ENCODE measurements around the gene CACNA1C.

CACNA1C gene

GRCh38 chr12:2615665-2616402 is 563.0 kb downstream of the CACNA1C start:
- no peak for DNase-seq

- DNase-seq, result no peak
Observed at GRCh38 chr12:2616763-2617162, 564.0 kb downstream of the CACNA1C start.

- no peak for DNase-seq
Observed at GRCh38 chr12:2617365-2617764, 564.6 kb downstream of the CACNA1C start.

GRCh38 chr12:2618291-2618995 is 565.7 kb downstream of the CACNA1C start:
- DNase-seq, result no peak

GRCh38 chr12:2619136-2619535 is 566.3 kb downstream of the CACNA1C start:
- DNase-seq, result no peak

GRCh38 chr12:2622460-2622859 is 569.7 kb downstream of the CACNA1C start:
- no peak for DNase-seq

- DNase-seq, result no peak
Observed at GRCh38 chr12:2623472-2623871, 570.7 kb downstream of the CACNA1C start.

GRCh38 chr12:2624543-2625288 is 571.9 kb downstream of the CACNA1C start:
- DNase-seq, result no peak

GRCh38 chr12:2625289-2625612 is 572.5 kb downstream of the CACNA1C start:
- no peak for DNase-seq

- no peak for DNase-seq
Observed at GRCh38 chr12:2627076-2627834, 574.5 kb downstream of the CACNA1C start.

GRCh38 chr12:2627835-2628191 is 575.0 kb downstream of the CACNA1C start:
- no peak for DNase-seq

- no peak for DNase-seq
Observed at GRCh38 chr12:2628401-2628800, 575.6 kb downstream of the CACNA1C start.

- DNase-seq, result no peak
Observed at GRCh38 chr12:2629051-2629450, 576.3 kb downstream of the CACNA1C start.

- no peak for DNase-seq
Observed at GRCh38 chr12:2631653-2632350, 579.0 kb downstream of the CACNA1C start.

GRCh38 chr12:2633176-2633824 is 580.5 kb downstream of the CACNA1C start:
- DNase-seq, result no peak

GRCh38 chr12:2633825-2634200 is 581.0 kb downstream of the CACNA1C start:
- no peak for DNase-seq

- DNase-seq, result no peak
Observed at GRCh38 chr12:2634471-2634870, 581.7 kb downstream of the CACNA1C start.

- no peak for DNase-seq
Observed at GRCh38 chr12:2636741-2637340, 584.1 kb downstream of the CACNA1C start.

GRCh38 chr12:2637371-2637770 is 584.6 kb downstream of the CACNA1C start:
- DNase-seq, result no peak

GRCh38 chr12:2638273-2639019 is 585.7 kb downstream of the CACNA1C start:
- no peak for DNase-seq

GRCh38 chr12:2639020-2639298 is 586.2 kb downstream of the CACNA1C start:
- DNase-seq, result no peak
